NCI-H2029 (cell line): Measurements from ENCODE around the gene POLR1C.
"Not testable (repeated sequence)": the region's sequence is repeated elsewhere in the genome, so short reads cannot be mapped to it uniquely, and the experiment has no call there.

ENCODE experiments used
- DNase-seq: peaks from one replicate; lab custom pipeline; 2025; lab: John Stamatoyannopoulos, UW

The POLR1C gene

DNA sequence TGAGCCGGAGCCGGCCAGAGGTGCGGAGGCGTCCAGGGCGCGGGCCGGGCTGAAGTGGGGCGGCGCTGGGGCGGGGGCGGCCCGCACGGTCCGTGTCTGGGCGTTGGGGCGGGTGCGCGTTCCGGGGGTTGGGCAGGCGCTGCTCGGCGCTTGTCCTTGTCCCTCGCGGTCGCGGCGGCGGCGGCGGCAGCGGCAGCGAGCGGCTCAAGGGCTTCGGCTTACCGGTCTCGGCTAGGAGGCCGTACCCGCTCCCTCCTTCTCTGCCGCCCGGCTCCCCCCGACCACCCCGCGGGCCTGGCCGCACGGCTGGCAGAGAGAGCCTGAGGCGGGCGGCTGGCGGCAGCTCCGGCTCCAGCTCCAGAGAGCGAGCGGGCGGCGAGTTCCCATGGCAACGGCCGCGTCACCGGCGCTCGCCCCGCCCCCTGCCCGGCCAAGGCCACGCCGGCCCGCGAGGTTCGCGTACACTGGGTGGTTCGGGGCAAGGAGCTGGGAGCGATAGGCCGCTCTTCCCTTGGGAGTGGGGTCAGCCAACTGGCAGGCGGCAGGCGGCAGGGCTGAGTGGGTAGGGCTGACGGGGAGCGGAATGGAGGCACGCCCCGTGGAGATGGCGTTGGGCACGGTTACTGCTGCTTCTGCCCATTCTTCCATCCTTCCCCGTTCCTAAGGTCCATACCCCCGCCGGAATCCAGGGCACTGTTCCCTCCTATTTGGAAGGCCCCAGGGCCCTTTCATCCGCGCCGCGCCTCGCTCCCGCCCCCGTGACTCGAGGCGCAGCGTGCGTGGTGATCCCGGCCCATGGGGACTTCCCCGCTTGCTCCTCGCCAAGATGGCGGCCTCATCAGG is 6.7 kb upstream of the POLR1C start, which contains the start of gene LRRC73:
Gene LRRC73 (minus strand): TSS at position 363 of the 843 bp plus-strand sequence. CDS start 561 bp downstream, outside the sequence.
- DNase-seq: peak; percentile 66

DNA sequence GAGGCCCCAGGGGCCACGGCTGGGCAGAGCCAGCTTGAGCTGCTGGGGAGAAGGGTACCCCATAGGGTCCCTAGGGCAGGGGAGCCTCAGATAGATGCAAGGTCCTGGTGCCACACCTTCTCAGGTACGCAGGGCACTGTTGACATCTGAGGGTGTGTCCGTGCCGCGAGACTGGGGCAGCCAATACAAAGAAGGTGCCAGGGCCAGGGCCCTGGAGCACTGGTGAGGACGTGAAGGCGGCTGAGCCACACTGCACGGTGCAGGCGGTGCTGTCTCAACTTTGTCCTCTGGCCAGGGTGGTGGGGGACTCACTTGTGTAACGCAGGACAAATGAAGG is 6.1 kb upstream of the POLR1C start:
- DNase-seq: no peak

DNA sequence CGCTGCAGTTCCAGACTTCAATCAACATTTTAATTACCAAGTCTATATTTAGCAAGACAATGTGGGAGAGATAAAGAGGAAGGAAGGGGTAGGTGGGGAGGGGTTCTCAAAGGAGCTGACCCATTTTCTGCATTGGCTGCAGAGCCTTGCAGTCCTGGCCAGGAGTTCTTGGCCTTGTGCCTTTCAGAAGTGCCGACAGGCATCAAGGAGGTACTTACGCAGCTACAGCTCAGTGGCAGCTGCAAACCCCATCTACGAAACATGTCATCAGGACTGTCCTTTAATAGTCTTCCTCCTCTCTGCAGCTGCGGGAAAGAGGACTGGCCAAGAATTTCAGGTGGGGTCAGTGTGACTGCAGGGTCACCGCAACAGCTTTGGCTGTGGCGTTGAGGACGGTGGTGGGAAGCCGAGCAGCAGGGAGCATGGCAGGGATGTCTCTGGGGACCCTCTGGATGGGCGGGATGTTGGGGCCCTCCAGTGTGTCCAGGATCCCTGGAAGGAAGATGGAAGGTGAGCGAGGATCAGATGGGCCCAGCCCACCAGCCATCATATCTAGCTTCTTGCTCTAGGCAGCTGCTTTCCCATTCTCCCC is 5.0 kb upstream of the POLR1C start:
- no peak for DNase-seq

DNA sequence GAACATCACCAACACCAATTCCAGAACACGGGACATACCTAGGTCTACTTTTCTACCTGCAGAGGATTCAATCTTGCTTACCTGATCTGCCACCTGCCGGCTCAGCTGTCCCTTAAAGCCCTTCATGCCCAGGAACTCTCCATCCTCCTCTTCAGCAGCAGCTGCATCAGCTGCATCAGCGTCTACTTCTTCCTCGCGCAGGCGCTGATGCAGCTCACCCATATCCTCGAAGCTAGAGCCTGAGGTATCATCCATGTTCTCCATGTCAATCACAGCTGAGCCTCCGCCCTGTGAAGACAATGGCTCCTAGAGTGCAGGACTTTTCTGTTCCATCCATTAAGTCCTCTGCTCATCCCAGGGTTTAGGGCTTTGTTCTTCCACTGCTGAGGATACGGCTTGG is 1.1 kb upstream of the POLR1C start:
- no peak for DNase-seq

DNA sequence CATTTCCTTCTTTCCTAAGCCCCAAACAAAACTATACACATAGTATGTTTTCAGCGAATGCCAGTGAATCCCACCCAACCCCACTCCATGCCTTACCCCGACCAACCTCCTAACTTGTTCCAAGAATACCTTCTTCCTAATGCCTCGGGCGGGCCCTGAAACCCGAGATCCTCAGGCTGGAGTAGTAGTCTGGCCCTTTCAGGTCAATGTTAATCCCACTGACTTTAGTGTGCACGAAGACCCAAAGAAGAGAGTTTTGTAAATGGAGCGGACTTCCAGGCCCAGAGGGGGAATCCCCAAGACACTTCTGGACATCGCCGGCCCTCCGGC is 557 bp upstream of the POLR1C start:
- DNase-seq: no peak

DNA sequence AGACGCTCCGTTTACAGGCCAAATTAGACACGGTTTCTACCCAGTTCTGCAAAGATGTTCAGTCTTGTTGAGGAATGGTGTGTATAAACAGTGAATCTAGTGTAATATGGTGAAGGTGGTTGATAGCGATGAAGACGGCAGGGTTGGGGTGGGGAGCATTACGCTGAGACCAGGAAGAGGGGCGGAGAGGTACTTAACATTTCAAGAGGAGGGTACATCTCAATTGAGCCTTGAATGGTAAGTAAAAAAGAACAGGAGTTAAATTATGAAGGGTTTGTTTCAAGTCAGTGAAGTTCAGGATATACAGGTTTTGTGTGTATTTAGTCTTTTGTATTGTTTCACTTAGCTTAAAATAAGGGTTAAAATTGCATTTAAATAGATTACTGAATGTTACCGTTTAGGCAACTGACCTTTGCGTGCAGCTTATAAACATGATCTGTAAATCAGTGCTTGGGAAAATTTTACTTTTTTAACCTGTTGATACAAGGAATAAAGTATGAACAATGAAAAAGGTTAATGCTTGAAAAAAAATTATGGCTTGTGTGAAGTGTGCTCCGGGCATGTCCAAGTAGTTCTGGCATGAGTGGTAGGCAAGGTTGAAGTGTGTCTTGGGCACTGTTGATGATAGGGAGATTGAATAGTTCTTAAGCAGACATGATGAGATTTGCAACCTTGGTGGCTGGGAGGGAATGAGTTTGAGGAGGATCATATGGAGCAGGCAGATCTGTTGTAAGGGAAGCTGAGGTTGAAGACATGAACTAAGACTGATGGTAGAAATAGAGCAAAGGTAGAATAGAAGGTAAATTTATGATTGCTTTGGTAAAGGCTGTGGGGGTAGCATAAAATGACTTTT is 842 bp downstream of the POLR1C start:
- no peak for DNase-seq

DNA sequence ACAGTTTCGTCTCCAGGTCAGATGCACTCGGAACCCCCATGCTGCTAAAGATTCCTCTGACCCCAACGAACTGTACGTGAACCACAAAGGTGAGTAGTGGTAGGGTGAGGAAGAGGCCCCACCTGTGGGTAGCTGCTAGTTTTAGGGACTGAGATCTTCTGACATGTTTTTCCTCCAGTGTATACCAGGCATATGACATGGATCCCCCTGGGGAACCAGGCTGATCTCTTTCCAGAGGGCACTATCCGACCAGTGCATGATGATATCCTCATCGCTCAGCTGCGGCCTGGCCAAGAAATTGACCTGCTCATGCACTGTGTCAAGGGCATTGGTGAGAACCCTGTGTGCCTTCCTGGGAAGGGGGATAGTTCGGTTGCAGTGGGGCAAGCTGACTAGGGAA is 3.2 kb downstream of the POLR1C start:
- no peak for DNase-seq

DNA sequence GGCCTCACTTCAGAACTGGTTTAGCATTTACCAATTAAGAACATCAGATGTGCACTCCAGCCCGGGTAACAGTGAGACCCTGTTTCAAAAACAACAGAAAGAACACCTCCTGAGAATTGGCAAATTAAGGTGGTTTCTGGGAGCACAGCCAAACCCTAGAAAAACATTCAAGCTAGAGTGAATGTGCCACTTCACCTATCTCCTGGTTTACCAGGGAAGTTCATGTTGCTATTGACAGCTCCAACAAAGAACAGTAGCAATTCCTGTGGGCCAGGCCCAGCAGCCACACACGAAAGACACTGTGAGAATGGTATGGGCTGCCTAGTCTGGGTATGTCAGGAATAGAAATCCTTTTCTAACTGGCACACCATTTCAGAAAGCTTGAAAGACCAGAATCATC is 4.9 kb downstream of the POLR1C start:
- DNase-seq: peak; percentile 56

DNA sequence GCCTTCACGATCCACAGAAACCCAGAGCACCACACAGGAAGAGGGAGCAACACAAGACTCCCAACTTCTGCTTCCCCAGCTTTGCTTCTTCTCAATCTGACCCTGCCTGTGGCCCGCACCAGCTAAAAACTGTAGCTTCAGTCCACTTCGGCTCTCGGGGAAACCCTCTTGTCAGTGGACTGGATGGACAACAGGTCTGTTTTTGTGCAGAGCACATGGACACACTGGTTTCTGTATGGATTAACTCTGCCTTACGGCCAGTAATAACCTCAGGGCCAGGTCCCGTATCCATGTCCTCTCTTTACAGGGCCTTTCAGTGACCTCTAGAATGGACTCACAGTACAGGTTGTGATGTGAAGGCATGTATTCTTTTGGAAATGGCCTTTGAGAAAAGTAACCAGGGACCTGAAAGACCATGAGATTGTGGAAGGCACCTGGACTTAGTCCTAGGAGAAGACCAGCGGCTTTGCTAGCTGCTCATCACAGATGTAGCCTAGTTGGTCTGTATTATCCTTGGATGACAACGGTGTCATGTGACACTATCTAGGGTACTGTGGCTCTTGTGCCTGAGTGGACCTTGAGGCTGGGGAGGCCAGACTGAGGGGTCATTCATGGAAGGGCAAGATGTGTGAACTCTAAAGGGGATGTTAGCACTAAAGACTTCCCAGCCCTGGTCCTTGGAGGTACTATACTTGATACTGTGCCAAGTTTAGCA is 5.8 kb downstream of the POLR1C start:
- no peak for DNase-seq

DNA sequence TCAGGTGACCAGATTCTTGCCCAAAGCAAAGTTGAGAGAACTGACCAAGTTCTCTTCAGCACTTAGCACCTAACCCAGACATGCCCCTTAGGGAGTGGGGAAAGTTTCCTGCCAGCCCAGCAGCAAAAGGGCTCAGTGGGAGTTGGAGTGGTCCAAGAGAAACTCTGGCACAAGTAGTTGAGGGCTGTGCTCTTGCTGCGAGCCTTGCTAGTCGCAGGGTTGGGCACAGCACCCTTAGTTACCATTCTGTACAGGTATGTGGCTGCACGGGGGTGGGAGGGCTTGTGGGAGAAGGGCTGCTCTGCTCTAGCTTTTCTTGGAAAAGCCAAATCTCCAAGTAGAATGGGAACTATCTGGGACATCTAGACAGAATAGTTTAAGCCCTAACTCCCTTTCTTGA is 6.4 kb downstream of the POLR1C start:
- DNase-seq: no peak

DNA sequence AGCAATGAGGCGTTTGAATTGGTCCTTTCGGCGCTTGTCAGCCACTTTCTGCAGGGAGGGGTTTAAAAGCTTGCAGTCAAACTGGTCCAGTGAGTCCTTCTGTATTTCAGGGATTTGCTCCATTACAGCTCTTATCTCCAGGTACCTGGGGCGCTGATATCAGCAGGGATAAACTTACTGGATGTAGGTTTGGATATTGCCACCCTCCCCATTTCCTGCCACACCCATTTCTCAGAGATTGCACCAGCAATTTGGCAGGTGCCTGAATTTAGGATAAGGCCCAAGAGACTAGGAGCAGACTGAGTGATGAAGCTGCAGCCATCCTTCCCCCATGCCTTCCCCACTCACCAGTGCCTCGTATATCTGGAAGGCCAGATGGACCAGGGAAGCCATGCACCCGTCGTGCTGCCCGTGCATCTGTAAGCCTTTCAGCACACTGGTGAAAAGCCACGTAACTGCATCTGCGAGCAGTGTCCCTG is 7.6 kb downstream of the POLR1C start:
- no peak for DNase-seq

DNA sequence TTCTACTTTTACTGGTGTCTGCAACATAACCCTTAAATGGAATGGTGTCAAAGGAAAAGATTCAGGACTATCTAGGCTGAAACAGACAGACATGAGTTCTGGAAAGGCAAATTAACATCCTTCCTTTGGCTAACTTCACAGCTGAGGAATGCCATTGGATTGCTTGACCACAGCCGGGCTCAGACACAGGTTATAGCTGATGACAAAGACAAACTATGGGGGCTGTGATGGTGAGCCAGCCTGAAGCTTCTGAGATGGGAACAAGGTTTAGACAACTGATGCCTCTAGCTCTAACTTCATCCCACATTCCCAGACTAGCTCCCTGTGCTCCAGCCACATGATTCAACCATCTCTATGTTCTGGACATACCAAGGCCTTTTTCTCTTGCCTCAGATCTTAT is 15.3 kb downstream of the POLR1C start:
- DNase-seq: no peak

DNA sequence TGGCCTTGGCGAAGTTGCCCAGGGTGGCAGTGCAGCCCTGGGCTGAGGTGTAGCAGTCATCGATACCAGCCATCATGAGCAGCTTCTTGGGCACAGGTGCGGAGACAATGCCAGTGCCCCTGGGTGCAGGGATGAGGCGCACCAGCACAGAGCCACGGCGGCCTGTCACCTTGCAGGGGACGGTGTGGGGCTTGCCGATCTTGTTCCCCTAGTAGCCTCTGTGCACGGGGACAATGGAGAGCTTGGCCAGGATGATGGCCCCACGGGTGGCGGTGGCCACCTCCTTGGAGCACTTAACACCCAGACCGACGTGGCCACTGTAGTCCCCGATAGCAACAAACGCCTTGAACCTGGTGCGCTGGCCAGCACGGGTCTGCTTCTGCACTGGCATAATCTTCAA is 22.1 kb downstream of the POLR1C start:
- not testable (repeated sequence) for DNase-seq

DNA sequence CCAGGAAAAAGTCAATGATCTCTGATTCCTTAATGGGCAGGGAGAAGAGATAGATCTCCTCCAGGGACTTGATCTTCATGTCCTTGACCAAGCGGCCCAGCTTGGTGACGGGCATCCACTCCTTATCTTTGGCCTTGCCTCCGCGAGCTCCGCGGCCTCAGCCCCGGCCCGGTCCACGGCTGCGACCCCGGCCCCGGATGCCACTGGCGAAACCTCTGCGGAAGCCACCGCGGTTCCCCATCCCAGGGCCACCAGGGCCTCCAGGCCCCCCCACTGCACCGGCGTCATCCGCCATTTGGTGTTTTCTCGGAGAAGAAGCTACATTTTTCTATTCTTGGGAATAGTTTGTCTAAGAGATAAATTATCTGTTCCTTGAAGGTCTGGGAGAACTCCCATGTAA is 22.5 kb downstream of the POLR1C start:
- DNase-seq: not testable (repeated sequence)

DNA sequence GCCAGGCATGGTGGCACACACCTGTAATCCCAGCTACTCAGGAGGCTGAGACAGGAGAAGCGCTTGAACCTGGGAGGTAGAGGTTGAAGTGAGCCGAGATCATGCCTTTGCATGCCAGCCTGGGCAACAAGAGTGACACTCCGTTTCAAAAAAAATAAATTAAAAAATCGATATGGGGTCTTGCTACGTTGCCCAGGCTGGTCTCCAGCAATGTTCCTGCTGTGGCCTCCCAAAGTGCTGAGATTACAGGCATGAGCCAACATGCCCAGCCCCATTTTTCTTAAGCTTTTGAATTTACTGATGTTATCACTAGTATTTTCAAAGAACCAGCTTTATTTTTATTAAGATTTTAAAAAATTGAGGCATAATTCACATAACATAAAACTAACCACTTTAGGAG is 23.6 kb downstream of the POLR1C start:
- DNase-seq: no peak

DNA sequence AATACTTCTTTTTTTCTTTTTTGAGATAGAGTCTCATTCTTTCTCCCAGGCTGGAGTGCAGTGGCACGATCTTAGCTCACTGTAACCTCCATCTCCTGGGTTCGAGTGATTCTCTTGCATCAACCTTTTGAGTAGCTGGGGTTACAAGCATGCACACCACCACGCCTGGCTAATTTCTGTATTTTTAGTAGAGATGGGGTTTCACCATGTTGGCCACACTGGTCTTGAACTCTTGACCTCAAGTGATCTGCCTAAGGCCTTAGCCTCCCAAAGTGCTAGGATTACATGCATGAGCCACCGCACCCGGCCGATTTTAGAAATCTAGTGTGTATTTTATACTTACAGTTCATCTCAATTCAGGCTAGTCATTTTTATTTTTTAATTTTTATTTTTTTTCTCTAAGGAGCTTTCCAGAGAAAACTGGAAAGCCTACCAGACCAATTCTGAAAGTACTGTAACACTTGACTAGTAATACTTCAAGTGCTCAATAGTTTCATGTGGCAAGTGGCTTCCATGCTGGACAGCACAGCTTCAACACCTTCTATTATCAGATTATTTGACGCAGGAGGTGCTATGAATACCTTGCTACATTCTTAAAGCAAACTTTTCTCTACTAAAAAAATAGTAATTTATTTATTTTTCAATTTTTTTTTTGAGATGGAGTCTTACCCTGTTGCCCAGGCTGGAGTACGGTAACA is 25.0 kb downstream of the POLR1C start:
- no peak for DNase-seq

DNA sequence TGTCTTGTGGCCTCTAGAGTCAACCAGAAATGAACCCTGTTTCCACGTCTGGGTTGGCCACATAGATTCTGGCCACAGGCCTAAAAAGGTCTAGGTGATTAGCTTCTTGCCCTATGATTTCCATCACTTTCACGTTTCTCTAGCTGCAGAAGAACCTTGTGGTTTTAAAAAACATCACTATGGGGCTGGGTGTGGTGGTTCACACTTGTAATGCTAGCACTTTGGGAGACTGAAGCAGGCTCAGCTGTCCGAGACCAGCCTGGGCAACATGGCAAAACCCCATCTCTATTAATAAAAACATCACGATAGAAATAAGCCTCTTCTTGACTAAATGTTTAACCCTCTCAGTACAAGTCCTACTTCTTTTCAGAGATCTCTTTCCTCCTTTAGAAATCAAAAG is 27.6 kb downstream of the POLR1C start:
- no peak for DNase-seq

DNA sequence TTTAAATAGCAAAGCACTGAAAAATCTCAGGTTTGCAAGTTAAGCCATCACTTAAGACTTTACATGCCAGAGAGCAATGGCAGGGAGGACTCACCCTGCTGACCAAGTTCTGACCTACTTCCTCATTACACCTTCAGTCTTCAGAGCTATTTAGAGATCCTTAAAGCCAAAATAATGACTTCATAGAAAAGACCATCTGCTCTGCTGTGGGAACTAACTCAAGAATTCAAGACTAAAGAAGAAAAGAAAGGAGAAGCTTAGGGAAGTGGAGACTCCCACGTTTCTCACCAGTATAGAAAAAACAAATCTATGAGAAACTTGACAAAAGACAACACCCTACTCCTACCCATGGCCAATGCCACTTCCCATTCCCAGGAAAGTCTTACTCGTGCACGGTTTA is 30.3 kb downstream of the POLR1C start:
- DNase-seq: no peak

DNA sequence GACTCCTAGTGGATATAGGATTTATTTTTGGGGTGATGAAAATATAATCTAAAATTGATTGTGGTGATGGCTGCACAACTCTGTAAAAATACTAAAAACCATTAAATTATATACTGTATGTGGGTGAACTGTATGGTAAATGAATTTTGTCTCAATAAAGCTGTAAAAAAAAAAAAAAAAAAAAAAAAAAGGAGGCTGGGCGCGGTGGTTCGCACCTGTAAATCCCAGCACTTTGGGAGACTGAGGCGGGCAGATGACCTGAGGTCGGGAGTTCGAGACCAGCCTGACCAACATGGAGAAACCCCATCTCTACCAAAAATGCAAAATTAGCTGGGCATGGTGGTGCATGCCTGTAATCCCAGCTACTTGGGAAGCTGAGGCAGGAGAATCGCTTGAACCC is 40.7 kb downstream of the POLR1C start:
- not testable (repeated sequence) for DNase-seq

DNA sequence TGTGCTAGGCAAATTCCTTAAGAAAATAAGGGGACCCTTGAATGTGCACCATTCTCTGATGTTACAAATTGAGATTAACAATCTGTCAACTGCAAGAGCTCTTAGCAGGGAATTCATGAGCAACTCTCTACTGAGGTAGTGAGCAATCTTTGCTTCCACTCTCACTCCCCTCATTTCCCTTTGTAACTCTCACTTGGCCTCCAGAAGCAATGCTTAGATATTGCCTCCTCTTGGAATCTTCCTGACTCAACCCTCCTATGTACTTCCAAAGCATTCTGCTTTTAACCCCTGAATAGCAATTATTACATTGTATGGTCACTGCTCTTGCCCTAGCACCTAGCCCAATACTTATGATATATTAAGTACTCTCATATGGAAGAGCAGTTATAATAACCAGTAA is 42.4 kb downstream of the POLR1C start:
- no peak for DNase-seq

DNA sequence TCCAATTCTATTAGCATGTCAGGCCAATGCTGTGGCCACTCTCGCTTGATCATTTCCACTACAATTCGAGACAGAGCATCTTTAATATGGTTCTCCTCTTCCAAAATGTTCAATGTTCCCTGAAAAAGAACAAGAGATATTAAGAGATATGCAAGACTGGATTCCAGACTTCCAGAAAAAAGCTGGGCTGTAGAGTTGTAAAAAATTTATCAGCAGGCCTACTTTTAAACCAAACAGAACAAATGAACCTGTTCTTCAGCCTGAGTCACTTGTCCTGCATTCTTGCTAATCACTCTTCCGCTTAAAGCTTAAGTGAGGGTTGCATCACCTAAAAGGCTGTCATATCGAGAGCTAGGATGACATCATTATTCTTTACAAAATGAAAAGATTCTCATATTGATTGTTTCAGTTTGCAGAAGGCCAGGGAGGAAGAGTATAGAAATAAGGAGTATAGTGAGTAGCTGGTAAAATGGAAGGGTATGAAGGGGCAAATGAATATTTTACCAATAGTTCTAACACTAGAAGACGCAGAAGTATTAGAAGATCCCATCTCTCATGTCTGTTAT is 54.1 kb downstream of the POLR1C start:
- no peak for DNase-seq
